Uterus (tissue), 2 donors: ENCODE results near the gene TGFB1.

Experiments
- POLR2A ChIP-seq, 2 donors: fragments of 450-650 bp; IDR thresholded peaks; one replicate each; pipeline ENCODE4 v1.6.1; 2016; ENCODE audit warnings: antibody characterized with exemption in 2 of 2, mild to moderate bottlenecking in 1 of 2, moderate library complexity in 1 of 2
- TF ChIP-seq, protein P1 (sequence below), 4 experiments: fragments of 200-600 bp in 2 of 4; fragments of 450-650 bp in 2 of 4; sonication (generic) in 2 of 4; IDR thresholded peaks; one replicate each; pipeline ENCODE4 v1.5.1; 2016 to 2019; ENCODE audit warnings: antibody characterized with exemption in 4 of 4, mild to moderate bottlenecking in 2 of 4, moderate library complexity in 1 of 4

DNA sequence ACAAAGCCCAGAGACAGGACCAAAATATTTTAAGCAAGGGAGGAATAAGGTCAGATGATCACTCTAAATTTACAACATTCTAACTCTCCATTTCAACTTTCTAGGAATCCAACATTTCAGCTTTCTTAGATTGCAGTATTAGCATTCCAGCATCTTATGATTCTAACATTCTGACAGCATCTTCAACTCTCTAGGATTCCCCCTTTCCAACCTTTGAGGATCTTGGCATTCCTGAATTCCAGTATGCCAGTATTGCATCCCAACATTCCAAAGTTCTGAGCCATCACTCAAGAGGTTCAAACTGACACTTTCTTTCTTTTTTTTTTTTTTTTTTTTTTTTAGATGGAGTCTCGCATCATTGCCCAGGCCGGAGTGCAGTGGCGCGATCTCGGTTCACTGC lies 13.8 kb downstream of the TGFB1 start:
- TF ChIP-seq, protein P1, sequence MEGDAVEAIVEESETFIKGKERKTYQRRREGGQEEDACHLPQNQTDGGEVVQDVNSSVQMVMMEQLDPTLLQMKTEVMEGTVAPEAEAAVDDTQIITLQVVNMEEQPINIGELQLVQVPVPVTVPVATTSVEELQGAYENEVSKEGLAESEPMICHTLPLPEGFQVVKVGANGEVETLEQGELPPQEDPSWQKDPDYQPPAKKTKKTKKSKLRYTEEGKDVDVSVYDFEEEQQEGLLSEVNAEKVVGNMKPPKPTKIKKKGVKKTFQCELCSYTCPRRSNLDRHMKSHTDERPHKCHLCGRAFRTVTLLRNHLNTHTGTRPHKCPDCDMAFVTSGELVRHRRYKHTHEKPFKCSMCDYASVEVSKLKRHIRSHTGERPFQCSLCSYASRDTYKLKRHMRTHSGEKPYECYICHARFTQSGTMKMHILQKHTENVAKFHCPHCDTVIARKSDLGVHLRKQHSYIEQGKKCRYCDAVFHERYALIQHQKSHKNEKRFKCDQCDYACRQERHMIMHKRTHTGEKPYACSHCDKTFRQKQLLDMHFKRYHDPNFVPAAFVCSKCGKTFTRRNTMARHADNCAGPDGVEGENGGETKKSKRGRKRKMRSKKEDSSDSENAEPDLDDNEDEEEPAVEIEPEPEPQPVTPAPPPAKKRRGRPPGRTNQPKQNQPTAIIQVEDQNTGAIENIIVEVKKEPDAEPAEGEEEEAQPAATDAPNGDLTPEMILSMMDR (IDR thresholded peaks at IDR 0.05): no peak
- no peak for TF ChIP-seq POLR2A (IDR thresholded peaks at IDR 0.05)
